HG03159 (cell line): ENCODE data around the gene LRRC8D.

Source experiments
- ATAC-seq: cut with Tn5 transposase; IDR thresholded peaks from one replicate; pipeline ENCODE4 v1.9.1; 2021; ENCODE audit warnings: mild to moderate bottlenecking, moderate library complexity; ENCODE audit not compliant: unreplicated experiment

The LRRC8D gene

GRCh38 chr1:89832496-89833127 lies 11.8 kb downstream of the LRRC8D start:
- ATAC-seq, result no peak

GRCh38 chr1:89833183-89834082 lies 12.6 kb downstream of the LRRC8D start:
- no peak for ATAC-seq

- ATAC-seq, result no peak
Observed at GRCh38 chr1:89834083-89834704, 13.4 kb downstream of the LRRC8D start.

- no peak for ATAC-seq
Observed at GRCh38 chr1:89836252-89837035, 15.6 kb downstream of the LRRC8D start.

GRCh38 chr1:89837036-89837481 lies 16.2 kb downstream of the LRRC8D start:
- ATAC-seq, result no peak

- no peak for ATAC-seq
Observed at GRCh38 chr1:89837510-89837909, 16.7 kb downstream of the LRRC8D start.

GRCh38 chr1:89839516-89839915 lies 18.7 kb downstream of the LRRC8D start:
- no peak for ATAC-seq

GRCh38 chr1:89841507-89841906 lies 20.7 kb downstream of the LRRC8D start:
- no peak for ATAC-seq

- peak; percentile 46 for ATAC-seq
Observed at GRCh38 chr1:89842567-89843272, 21.9 kb downstream of the LRRC8D start.

- ATAC-seq, result peak; percentile 84
Observed at GRCh38 chr1:89843273-89844130, 22.7 kb downstream of the LRRC8D start.

- no peak for ATAC-seq
Observed at GRCh38 chr1:89844241-89844807, 23.5 kb downstream of the LRRC8D start.

- no peak for ATAC-seq
Observed at GRCh38 chr1:89844860-89845259, 24.0 kb downstream of the LRRC8D start.

GRCh38 chr1:89847191-89847729 lies 26.4 kb downstream of the LRRC8D start:
- no peak for ATAC-seq

- ATAC-seq, result no peak
Observed at GRCh38 chr1:89850844-89851415, 30.1 kb downstream of the LRRC8D start.

- ATAC-seq, result no peak
Observed at GRCh38 chr1:89854140-89854539, 33.3 kb downstream of the LRRC8D start.

- ATAC-seq, result peak; percentile 86
Observed at GRCh38 chr1:89855413-89856123, 34.7 kb downstream of the LRRC8D start.

GRCh38 chr1:89863165-89863830 lies 42.5 kb downstream of the LRRC8D start:
- no peak for ATAC-seq
